IPS DF 6.9 (cell line): Measurements from ENCODE around the gene PPP1R13L.
"Not testable (repeated sequence)": the region's sequence is repeated elsewhere in the genome, so short reads cannot be mapped to it uniquely, and the experiment has no call there.

Experiments used
- DNase-seq: peaks from one replicate; pipeline ENCODE4 v3.0.0-alpha.2; 2013; ENCODE audit warnings: low read depth, low spot score
- H3K27ac ChIP-seq: one replicate; pipeline ENCODE4 v1.5.1; 2013; ENCODE audit warnings: low read length, control low read depth
- H3K27me3 ChIP-seq: 2 replicates; pipeline ENCODE4 v1.6.1; 2013; ENCODE audit warnings: mild to moderate bottlenecking, low read length; ENCODE audit not compliant: control insufficient read depth, insufficient read depth
- H3K36me3 ChIP-seq: 2 replicates; pipeline ENCODE4 v1.6.1; 2013; ENCODE audit warnings: low read length; ENCODE audit not compliant: control insufficient read depth, insufficient read depth
- H3K4me1 ChIP-seq: 2 replicates; pipeline ENCODE4 v1.6.1; 2013; ENCODE audit warnings: low read length; ENCODE audit not compliant: control insufficient read depth, insufficient read depth
- H3K4me3 ChIP-seq: 2 replicates; pipeline ENCODE4 v1.5.1; 2013; ENCODE audit warnings: mild to moderate bottlenecking, low read length
- H3K9me3 ChIP-seq: 2 replicates; pipeline ENCODE4 v1.6.1; 2013; ENCODE audit warnings: low read length, inconsistent platforms; ENCODE audit not compliant: control insufficient read depth, insufficient read depth
- WGBS: extraction: QIAGEN DNeasy Blood & Tissue Kit; methylation state at CpG from one replicate; pipeline ENCODE4 v1.1.7; 2013; ENCODE audit warnings: mixed read lengths, missing lambda C conversion rate; ENCODE audit not compliant: insufficient read length, insufficient coverage; 5-methylcytosine and 5-hydroxymethylcytosine counted together

Gene PPP1R13L

GRCh38 chr19:45432543-45432942, 27.7 kb upstream of the PPP1R13L start:
- H3K9me3 ChIP-seq, H3K27ac ChIP-seq, DNase-seq, H3K4me3 ChIP-seq, H3K4me1 ChIP-seq, H3K27me3 ChIP-seq, H3K36me3 ChIP-seq: not testable (repeated sequence)
- no CpG with 5 or more reads among the region's 8 CpGs for WGBS

- DNase-seq, H3K4me3 ChIP-seq, H3K4me1 ChIP-seq, H3K27ac ChIP-seq, H3K36me3 ChIP-seq, H3K9me3 ChIP-seq, H3K27me3 ChIP-seq: not testable (repeated sequence)
- no CpG with 5 or more reads among the region's 9 CpGs for WGBS
Observed at GRCh38 chr19:45431008-45431407, 26.1 kb upstream of the PPP1R13L start.

GRCh38 chr19:45429896-45430295, 25.0 kb upstream of the PPP1R13L start:
- H3K27me3 ChIP-seq, H3K4me1 ChIP-seq, H3K9me3 ChIP-seq, H3K4me3 ChIP-seq, H3K27ac ChIP-seq, DNase-seq, H3K36me3 ChIP-seq: not testable (repeated sequence)
- no CpG with 5 or more reads among the region's 11 CpGs for WGBS

DNA sequence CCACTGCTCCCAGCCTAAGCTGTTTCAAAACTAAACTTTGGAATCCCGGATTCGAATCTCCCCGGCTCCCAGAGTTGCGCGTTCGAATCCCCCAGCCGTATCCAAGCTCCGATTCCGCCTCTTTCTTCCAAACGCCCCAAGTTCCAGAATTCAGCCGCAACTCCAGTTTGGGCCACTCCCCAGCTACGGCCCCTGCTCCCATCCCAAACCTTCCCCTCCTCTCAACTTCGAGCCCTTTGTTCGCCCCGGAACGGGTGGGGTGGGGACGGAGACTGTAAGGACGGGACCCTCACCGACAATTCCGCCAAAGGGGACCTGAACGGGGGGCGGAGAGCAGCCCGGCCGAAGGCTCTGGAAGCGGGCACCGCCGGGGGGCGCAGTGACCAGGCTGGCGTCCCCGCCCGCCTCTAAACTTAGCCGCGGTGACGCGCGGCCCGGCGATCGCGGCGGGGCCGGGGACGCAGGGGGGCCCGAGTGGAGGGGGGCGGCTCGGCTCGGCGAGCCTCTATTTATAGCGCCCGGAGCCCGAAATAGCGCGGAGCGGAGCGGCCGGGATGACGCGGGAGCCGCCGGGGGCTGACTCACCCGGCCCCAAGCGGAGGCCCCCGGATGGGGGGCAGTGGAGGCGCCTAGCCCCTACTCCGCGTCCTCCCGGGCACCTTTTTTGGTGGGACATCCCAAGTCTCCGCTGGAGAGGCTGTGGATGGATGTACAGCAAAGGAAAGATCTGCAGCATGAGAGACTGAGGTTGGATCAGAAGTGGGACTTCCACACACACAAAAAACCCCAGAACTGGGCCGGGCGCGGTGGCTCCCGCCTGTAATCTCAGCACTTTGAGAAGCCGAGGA, 23.7 kb upstream of the PPP1R13L start:
- no peaks in the 10 kb centered on the region for H3K9me3 ChIP-seq
- H3K4me1 ChIP-seq = no peaks in the 10 kb centered on the region
- no peaks in the 10 kb centered on the region for H3K36me3 ChIP-seq
- DNase-seq = no peak
- peak overlapping the region; percentile 65; the same call in 1 of the 2 replicates for H3K4me3 ChIP-seq
- H3K27me3 ChIP-seq = no peaks in the 10 kb centered on the region
- WGBS = no CpG with 5 or more reads among the region's 73 CpGs
- no peak overlapping the region for H3K27ac ChIP-seq

DNA sequence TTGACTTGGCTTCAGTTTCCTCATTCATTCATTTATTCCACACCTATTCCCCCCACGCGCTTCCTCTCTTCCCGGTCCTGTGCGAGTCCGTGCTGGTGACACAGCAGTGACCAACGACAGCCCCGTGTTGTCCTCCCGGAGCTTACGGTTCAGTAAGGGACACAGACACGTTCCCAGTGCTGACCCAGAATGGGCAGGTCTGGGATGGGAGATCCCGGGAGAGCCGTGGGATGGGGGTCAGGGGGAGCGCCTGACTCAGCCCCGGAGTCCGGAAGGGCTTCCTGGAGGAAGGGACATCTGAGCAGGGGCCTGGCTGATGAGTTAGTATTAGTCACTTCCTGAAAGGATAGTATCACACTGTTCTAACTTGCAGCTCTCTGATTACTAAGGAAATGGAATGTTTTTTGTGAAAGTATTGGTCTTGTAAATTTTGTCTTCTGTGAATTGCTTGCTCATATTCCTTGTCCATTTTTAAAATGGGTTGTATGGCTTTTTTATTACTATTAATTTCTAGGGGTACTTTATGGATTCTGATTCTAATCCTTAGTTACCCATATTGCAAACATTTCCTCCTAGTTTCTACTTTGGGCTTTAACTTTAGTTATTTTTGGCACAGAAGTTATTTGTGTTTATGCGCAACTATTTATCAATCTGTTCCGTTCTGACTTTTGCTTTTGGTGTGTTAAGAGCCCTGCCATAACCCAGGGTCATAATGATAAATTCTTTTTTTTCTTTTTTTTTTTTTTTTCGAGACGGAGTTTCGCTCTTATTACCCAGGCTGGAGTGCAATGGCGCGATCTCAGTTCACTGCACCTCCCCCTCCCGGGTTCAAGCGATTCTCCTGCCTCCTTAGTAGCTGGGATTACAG, 19.6 kb upstream of the PPP1R13L start:
- Histone ChIP-seq H3K36me3 (peaks cover 4% of the 10 kb centered on the region; the same call in 1 of the 2 replicates), H3K27ac (peak overlapping the region; percentile 80), H3K9me3 (no peaks in the 10 kb centered on the region), H3K4me3 (peak overlapping the region; percentile 65; the same call in 1 of the 2 replicates), H3K27me3 (no peaks in the 10 kb centered on the region), H3K4me1 (no peaks in the 10 kb centered on the region)
- no peak for DNase-seq
- no CpG with 5 or more reads among the region's 24 CpGs for WGBS

DNA sequence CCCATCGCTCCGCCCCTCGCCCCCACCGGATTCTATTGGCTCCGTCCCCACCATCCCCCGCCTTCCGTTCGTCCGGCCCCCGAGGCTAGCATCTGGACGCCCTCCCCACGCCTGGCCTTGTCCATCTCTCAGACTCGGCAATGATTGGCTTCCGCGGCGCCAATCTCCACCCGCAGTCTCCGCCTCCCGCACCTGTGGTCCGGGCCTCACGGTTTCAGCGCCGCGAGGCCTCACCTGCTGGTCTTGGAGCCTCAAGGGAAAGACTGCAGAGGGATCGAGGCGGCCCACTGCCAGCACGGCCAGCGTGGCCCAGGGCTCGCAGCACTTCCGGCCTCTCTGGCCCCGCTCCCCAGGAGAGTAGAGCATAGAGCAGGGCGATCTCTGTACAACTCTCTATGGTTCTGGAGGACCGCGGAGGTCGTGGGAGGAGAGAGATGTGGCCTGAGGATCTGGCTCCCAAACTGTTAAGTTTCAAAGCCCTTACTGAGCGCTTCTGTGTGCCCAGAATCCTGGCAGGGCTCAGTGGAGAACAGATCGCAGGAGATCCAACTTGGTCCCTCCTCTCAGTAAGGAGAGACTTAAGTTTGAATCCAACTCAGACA, 18.8 kb upstream of the PPP1R13L start, which contains the start of gene ERCC1:
TSS of gene ERCC1 (minus strand) at position 329 of the 602 bp plus-strand sequence. CDS start 543 bp downstream, outside the sequence.
- H3K27me3 ChIP-seq = no peaks in the 10 kb centered on the region
- no peaks in the 10 kb centered on the region for H3K4me1 ChIP-seq
- no peaks in the 10 kb centered on the region for H3K9me3 ChIP-seq
- H3K36me3 ChIP-seq = peaks cover 6% of the 10 kb centered on the region; the same call in 1 of the 2 replicates
- H3K4me3 ChIP-seq = peak within 1 kb of the TSS; percentile 65; the same call in 1 of the 2 replicates
- no peak for DNase-seq
- WGBS = no CpG with 5 or more reads among the region's 37 CpGs
- peak within 1 kb of the TSS; percentile 80 for H3K27ac ChIP-seq

- peak overlapping the region; percentile 65; the same call in 1 of the 2 replicates for H3K4me3 ChIP-seq
- DNase-seq = no peak
- H3K27me3 ChIP-seq = no peaks in the 10 kb centered on the region
- H3K36me3 ChIP-seq = peaks cover 6% of the 10 kb centered on the region; the same call in 1 of the 2 replicates
- H3K4me1 ChIP-seq = no peaks in the 10 kb centered on the region
- no peak overlapping the region for H3K27ac ChIP-seq
- no CpG with 5 or more reads among the region's 20 CpGs for WGBS
- H3K9me3 ChIP-seq = no peaks in the 10 kb centered on the region
Observed at GRCh38 chr19:45423033-45423588, 18.2 kb upstream of the PPP1R13L start.

- Histone ChIP-seq H3K9me3 (no peaks in the 10 kb centered on the region), H3K36me3 (peaks cover 6% of the 10 kb centered on the region; the same call in 1 of the 2 replicates), H3K4me1 (no peaks in the 10 kb centered on the region), H3K27me3 (no peaks in the 10 kb centered on the region), H3K4me3 (no peak overlapping the region), H3K27ac (no peak overlapping the region)
- no peak for DNase-seq
- no CpG with 5 or more reads among the region's 6 CpGs for WGBS
Observed at GRCh38 chr19:45421947-45422498, 17.2 kb upstream of the PPP1R13L start.

DNA sequence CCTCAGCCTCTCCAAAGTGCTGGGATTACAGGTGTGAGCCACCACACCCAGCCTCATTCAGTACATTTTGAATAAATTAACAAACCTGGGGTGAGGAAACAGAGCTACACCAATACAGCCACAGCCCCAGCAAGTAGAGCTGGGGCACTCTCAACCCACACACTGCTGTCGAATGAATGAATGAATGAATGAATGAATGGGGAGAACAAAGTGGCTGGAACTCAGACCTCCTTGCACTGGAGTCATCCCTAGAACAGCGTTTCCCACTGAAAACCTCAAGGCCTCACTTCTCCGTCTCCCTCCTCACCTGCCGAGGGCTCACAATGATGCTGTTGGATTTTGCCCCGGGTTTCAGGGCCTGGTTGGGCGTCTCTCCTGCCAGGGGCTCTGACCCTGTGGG, 16.0 kb upstream of the PPP1R13L start:
- no peak overlapping the region for H3K27ac ChIP-seq
- no peak overlapping the region for H3K4me3 ChIP-seq
- peaks cover 11% of the 10 kb centered on the region for H3K36me3 ChIP-seq
- H3K9me3 ChIP-seq = no peaks in the 10 kb centered on the region
- no peaks in the 10 kb centered on the region for H3K4me1 ChIP-seq
- no peak for DNase-seq
- WGBS = no CpG with 5 or more reads among the region's 6 CpGs
- H3K27me3 ChIP-seq = no peaks in the 10 kb centered on the region
